MV-4-11 (cell line): ENCODE data around the gene CD59.

Experiments used
- DNase-seq: peaks from one replicate; lab custom pipeline; 2025; lab: John Stamatoyannopoulos, UW

The CD59 gene

GRCh38 chr11:33736148-33736812, at the start of gene CD59:
CD59 (minus strand) TSS chr11:33736423; CDS start chr11:33722445, 13,978 bp downstream.
- DNase-seq: peak; percentile 4

GRCh38 chr11:33785609-33786008, 49.4 kb upstream of the CD59 start:
- no peak for DNase-seq

GRCh38 chr11:33779849-33780528, 43.8 kb upstream of the CD59 start:
- DNase-seq: no peak

GRCh38 chr11:33778675-33779074, 42.5 kb upstream of the CD59 start:
- DNase-seq: no peak

- DNase-seq: no peak
These were observed 41.7 kb upstream of the CD59 start for GRCh38 chr11:33777906-33778305.

- DNase-seq: no peak
These were observed 39.7 kb upstream of the CD59 start for GRCh38 chr11:33775832-33776470.

GRCh38 chr11:33775467-33775807, 39.2 kb upstream of the CD59 start:
- no peak for DNase-seq

- DNase-seq: no peak
These were observed 38.7 kb upstream of the CD59 start for GRCh38 chr11:33774736-33775466.

- peak; percentile 59 for DNase-seq
These were observed 37.9 kb upstream of the CD59 start, which contains the start of gene FBXO3 for GRCh38 chr11:33773987-33774735. FBXO3 (minus strand) TSS chr11:33774520; CDS start chr11:33774497, 23 bp downstream.

- no peak for DNase-seq
These were observed 37.3 kb upstream of the CD59 start for GRCh38 chr11:33773404-33773986.

- DNase-seq: no peak
These were observed 36.6 kb upstream of the CD59 start for GRCh38 chr11:33772870-33773269.

GRCh38 chr11:33772300-33772699, 36.1 kb upstream of the CD59 start:
- peak; percentile 59 for DNase-seq

- no peak for DNase-seq
These were observed 34.0 kb upstream of the CD59 start for GRCh38 chr11:33770236-33770635.

GRCh38 chr11:33769542-33769941, 33.3 kb upstream of the CD59 start:
- DNase-seq: no peak

- DNase-seq: no peak
These were observed 31.4 kb upstream of the CD59 start for GRCh38 chr11:33767624-33768023.

GRCh38 chr11:33766085-33766484, 29.9 kb upstream of the CD59 start:
- DNase-seq: no peak

- DNase-seq: no peak
These were observed 25.2 kb upstream of the CD59 start for GRCh38 chr11:33761471-33761870.

- no peak for DNase-seq
These were observed 17.2 kb upstream of the CD59 start for GRCh38 chr11:33753304-33753967.

- no peak for DNase-seq
These were observed 15.7 kb upstream of the CD59 start for GRCh38 chr11:33751878-33752277.

GRCh38 chr11:33747979-33748378, 11.8 kb upstream of the CD59 start:
- DNase-seq: no peak

GRCh38 chr11:33743291-33743690, 7.1 kb upstream of the CD59 start:
- no peak for DNase-seq
